H9 (cell line): ENCODE measurements around the gene LIMA1. TPM values are rescaled to one million over a fixed set of nuclear protein-coding genes. Genes with fewer than 3 reads are reported as not detected.

ENCODE experiments used
- DNase-seq: peaks from one replicate; pipeline ENCODE4 v3.0.0-alpha.2; 2017
- H2AFZ ChIP-seq: one replicate; pipeline ENCODE4 v1.6.1; 2013; ENCODE audit warnings: mild to moderate bottlenecking, low read length, control low read depth, moderate library complexity
- H2AK5ac ChIP-seq: 2 replicates; pipeline ENCODE4 v1.6.1; 2013; ENCODE audit warnings: low read length, control low read depth, mixed read lengths; ENCODE audit not compliant: insufficient read length
- H2BK120ac ChIP-seq: one replicate; pipeline ENCODE4 v1.6.1; 2013; ENCODE audit warnings: low read depth, mild to moderate bottlenecking, low read length, control low read depth, inconsistent platforms; ENCODE audit not compliant: poor library complexity, severe bottlenecking
- H2BK12ac ChIP-seq: 2 replicates; pipeline ENCODE4 v1.6.1; 2013; ENCODE audit warnings: low read length, control low read depth, mixed read lengths, low read depth; ENCODE audit not compliant: insufficient read length
- H2BK15ac ChIP-seq: 2 replicates; pipeline ENCODE4 v1.6.1; 2013; ENCODE audit warnings: low read depth, low read length, control low read depth
- H2BK20ac ChIP-seq: one replicate; pipeline ENCODE4 v1.6.1; 2013; ENCODE audit warnings: low read depth, mild to moderate bottlenecking, low read length, control low read depth, inconsistent platforms; ENCODE audit not compliant: poor library complexity, severe bottlenecking
- H2BK5ac ChIP-seq: 2 replicates; pipeline ENCODE4 v1.6.1; 2013; ENCODE audit warnings: low read length, control low read depth, mixed read lengths; ENCODE audit not compliant: insufficient read length
- H3K14ac ChIP-seq: 2 replicates; pipeline ENCODE4 v1.6.1; 2013; ENCODE audit warnings: low read length, control low read depth; ENCODE audit not compliant: insufficient read depth
- H3K18ac ChIP-seq: 2 replicates; pipeline ENCODE4 v1.6.1; 2013; ENCODE audit warnings: low read depth, mild to moderate bottlenecking, mixed read lengths, low read length, control low read depth; ENCODE audit not compliant: insufficient read length
- H3K23ac ChIP-seq: 2 replicates; pipeline ENCODE4 v1.6.1; 2013; ENCODE audit warnings: low read length, control low read depth, mixed read lengths, low read depth; ENCODE audit not compliant: insufficient read length
- H3K23me2 ChIP-seq: 2 replicates; pipeline ENCODE4 v1.6.1; 2013; ENCODE audit warnings: low read depth, mild to moderate bottlenecking, mixed read lengths, low read length, control low read depth; ENCODE audit not compliant: insufficient read length, poor library complexity, severe bottlenecking
- H3K27ac ChIP-seq: 2 replicates; pipeline ENCODE4 v1.5.1; 2013; ENCODE audit warnings: low read length, control low read depth, mixed read lengths, low read depth; ENCODE audit not compliant: insufficient read length
- H3K27me3 ChIP-seq: 2 replicates; pipeline ENCODE4 v1.6.1; 2013; ENCODE audit warnings: low read length, control low read depth, inconsistent platforms; ENCODE audit not compliant: insufficient read depth
- H3K4ac ChIP-seq: 2 replicates; pipeline ENCODE4 v1.6.1; 2013; ENCODE audit warnings: low read depth, mild to moderate bottlenecking, control low read depth, inconsistent platforms, low read length, moderate library complexity
- H3K4me1 ChIP-seq: 2 replicates; pipeline ENCODE4 v1.6.1; 2013; ENCODE audit warnings: low read length, control low read depth, inconsistent platforms; ENCODE audit not compliant: insufficient read depth
- H3K4me2 ChIP-seq: 2 replicates; pipeline ENCODE4 v1.6.1; 2013; ENCODE audit warnings: low read length, control low read depth, mixed read lengths; ENCODE audit not compliant: insufficient read length, insufficient read depth
- H3K56ac ChIP-seq: 2 replicates; pipeline ENCODE4 v1.6.1; 2013; ENCODE audit warnings: low read depth, mild to moderate bottlenecking, mixed read lengths, low read length, control low read depth; ENCODE audit not compliant: insufficient read length
- H3K79me1 ChIP-seq: 2 replicates; pipeline ENCODE4 v1.6.1; 2013; ENCODE audit warnings: low read depth, mild to moderate bottlenecking, moderate library complexity, low read length, control low read depth, inconsistent platforms; ENCODE audit not compliant: insufficient read depth, poor library complexity, severe bottlenecking
- H3K79me2 ChIP-seq: 2 replicates; pipeline ENCODE4 v1.6.1; 2013; ENCODE audit warnings: low read length, control low read depth, inconsistent platforms; ENCODE audit not compliant: insufficient read depth
- H3K9ac ChIP-seq: 2 replicates; pipeline ENCODE4 v1.6.1; 2013; ENCODE audit warnings: low read length, control low read depth, mixed read lengths; ENCODE audit not compliant: insufficient read length; ENCODE audit errors: extremely low read depth
- H3K9me3 ChIP-seq: one replicate; pipeline ENCODE4 v1.6.1; 2013; ENCODE audit warnings: low read depth, low read length, inconsistent platforms; ENCODE audit not compliant: control insufficient read depth
- H3T11ph ChIP-seq: one replicate; pipeline ENCODE4 v1.6.1; 2013; ENCODE audit warnings: mild to moderate bottlenecking, low read length, control low read depth, inconsistent platforms
- H4K20me1 ChIP-seq: one replicate; pipeline ENCODE4 v1.6.1; 2013; ENCODE audit not compliant: control insufficient read depth, insufficient read length, insufficient read depth
- H4K5ac ChIP-seq: 2 replicates; pipeline ENCODE4 v1.6.1; 2013; ENCODE audit warnings: low read depth, mild to moderate bottlenecking, mixed read lengths, low read length, control low read depth; ENCODE audit not compliant: insufficient read length
- H4K8ac ChIP-seq: replicated peaks from 2 replicates; pipeline ENCODE4 v1.6.1; 2013; ENCODE audit warnings: low read length, control low read depth, mixed read lengths, low read depth; ENCODE audit not compliant: insufficient read length
- H4K91ac ChIP-seq: 2 replicates; pipeline ENCODE4 v1.6.1; 2013; ENCODE audit warnings: low read depth, mild to moderate bottlenecking, moderate library complexity, mixed read lengths, low read length, control low read depth; ENCODE audit not compliant: insufficient read length
- H3K27ac Mint-ChIP-seq, 3 experiments: 2 replicates in 2 of 3; 3 replicates in 1 of 3; pipeline ENCODE4 v1.8.0; 2020 to 2021; ENCODE audit warnings: mixed read lengths in 3 of 3, mild to moderate bottlenecking in 1 of 3, moderate library complexity in 1 of 3
- H3K27me3 Mint-ChIP-seq: 2 replicates; pipeline ENCODE4 v1.8.0; 2021; ENCODE audit warnings: low read depth, mild to moderate bottlenecking, moderate library complexity, mixed read lengths
- H3K36me3 Mint-ChIP-seq, 3 experiments: 2 replicates in 2 of 3; 3 replicates in 1 of 3; pipeline ENCODE4 v1.8.0; 2020 to 2021; ENCODE audit warnings: low read depth in 3 of 3, mixed read lengths in 3 of 3; ENCODE audit not compliant: insufficient read depth in 1 of 3
- H3K4me1 Mint-ChIP-seq, 2 experiments: 2 replicates each; pipeline ENCODE4 v1.8.0; 2020; ENCODE audit warnings: mixed read lengths in 2 of 2
- H3K4me3 Mint-ChIP-seq, 2 experiments: 2 replicates in 1 of 2; 3 replicates in 1 of 2; pipeline ENCODE4 v1.8.0; 2020 to 2021; ENCODE audit warnings: mild to moderate bottlenecking in 2 of 2, mixed read lengths in 2 of 2, moderate library complexity in 1 of 2
- H3K9me3 Mint-ChIP-seq, 2 experiments: 2 replicates in 1 of 2; 3 replicates in 1 of 2; pipeline ENCODE4 v1.8.0; 2020; ENCODE audit warnings: mild to moderate bottlenecking in 2 of 2, mixed read lengths in 2 of 2, moderate library complexity in 1 of 2
- WGBS: extraction: QIAGEN DNeasy Blood & Tissue Kit; methylation state at CpG from one replicate; pipeline ENCODE4 v1.1.7; 2013; ENCODE audit warnings: missing lambda C conversion rate, low lambda C conversion rate, mixed read lengths; ENCODE audit not compliant: insufficient read length; ENCODE audit errors: extremely low coverage; 5-methylcytosine and 5-hydroxymethylcytosine counted together
- total RNA-seq: library from RNA; stranded (reverse); gene quantifications from 2 replicates; pipeline ENCODE4 v1.2.1, GENCODE V29; 2021
- TF ChIP-seq, protein P1 (sequence below): fragments of 200-600 bp; sonication (generic); conservative IDR thresholded peaks from 3 replicates; pipeline ENCODE4 v1.8.0; 2021; ENCODE audit warnings: antibody characterized with exemption, mild to moderate bottlenecking

Gene LIMA1
- total RNA-seq, 1 experiment from 2014 or later = 40.8 TPM

DNA sequence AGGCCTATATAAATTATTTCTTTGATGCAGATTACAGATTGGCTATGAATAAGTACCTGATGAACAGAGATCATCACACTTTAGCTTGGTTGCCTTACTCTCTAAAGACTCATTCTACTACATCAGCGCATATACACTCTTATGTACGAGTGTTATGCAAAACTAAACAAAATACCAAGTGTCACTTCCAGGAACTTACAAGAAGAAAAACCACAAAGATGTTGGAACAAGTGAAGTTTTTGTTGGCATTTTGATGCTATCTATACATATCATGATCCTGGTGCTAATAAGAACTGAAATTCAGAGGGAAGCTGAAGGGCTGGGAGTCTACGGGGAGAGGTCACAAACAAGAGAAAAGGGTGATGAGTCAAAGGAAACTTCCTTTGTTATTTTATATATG is 68.3 kb downstream of the LIMA1 start:
- H3K9me3 Mint-ChIP-seq = no peaks in the 10 kb centered on the region
- H3K79me2 ChIP-seq = peaks cover 12% of the 10 kb centered on the region; the same call in 1 of the 2 replicates
- 0 out of 7 replicates have a peak overlapping the region, but pooled peaks of 1 of the 3 experiments have one; percentile 17 for H3K27ac Mint-ChIP-seq

More for the DNA sequence above, 68.3 kb downstream of the LIMA1 start:
- Mint-ChIP-seq H3K36me3 (peaks cover 0 to 18% (median 2%) of the 10 kb centered on the region in 3 experiments; a peak in 5 of 7 replicates), H3K4me1 (peaks cover under 1 to 10% of the 10 kb centered on the region in 2 experiments; a peak in 2 of 4 replicates), H3K27me3 (no peaks in the 10 kb centered on the region), H3K4me3 (no peak overlapping the region)
- Histone ChIP-seq H3K23ac (no peak overlapping the region), H3K23me2 (no peaks in the 10 kb centered on the region), H2BK20ac (no peak overlapping the region), H4K20me1 (no peaks in the 10 kb centered on the region), H3K18ac (no peak overlapping the region), H3K27ac (no peak overlapping the region), H3K14ac (no peak overlapping the region), H2BK5ac (no peak overlapping the region), H3K9me3 (no peaks in the 10 kb centered on the region), H2BK12ac (no peak overlapping the region), H3K4me2 (no peak overlapping the region), H3K79me1 (peaks cover 4% of the 10 kb centered on the region), H4K8ac (no peak overlapping the region), H3T11ph (no peak overlapping the region), H4K91ac (no peak overlapping the region), H3K4ac (no peak overlapping the region), H2BK120ac (no peak overlapping the region), H2AFZ (no peak overlapping the region), H4K5ac (no peak overlapping the region), H2BK15ac (no peak overlapping the region), H2AK5ac (no peak overlapping the region), H3K27me3 (no peaks in the 10 kb centered on the region), H3K9ac (no peak overlapping the region), H3K4me1 (no peaks in the 10 kb centered on the region), H3K56ac (no peak overlapping the region)
- TF ChIP-seq, protein P1, sequence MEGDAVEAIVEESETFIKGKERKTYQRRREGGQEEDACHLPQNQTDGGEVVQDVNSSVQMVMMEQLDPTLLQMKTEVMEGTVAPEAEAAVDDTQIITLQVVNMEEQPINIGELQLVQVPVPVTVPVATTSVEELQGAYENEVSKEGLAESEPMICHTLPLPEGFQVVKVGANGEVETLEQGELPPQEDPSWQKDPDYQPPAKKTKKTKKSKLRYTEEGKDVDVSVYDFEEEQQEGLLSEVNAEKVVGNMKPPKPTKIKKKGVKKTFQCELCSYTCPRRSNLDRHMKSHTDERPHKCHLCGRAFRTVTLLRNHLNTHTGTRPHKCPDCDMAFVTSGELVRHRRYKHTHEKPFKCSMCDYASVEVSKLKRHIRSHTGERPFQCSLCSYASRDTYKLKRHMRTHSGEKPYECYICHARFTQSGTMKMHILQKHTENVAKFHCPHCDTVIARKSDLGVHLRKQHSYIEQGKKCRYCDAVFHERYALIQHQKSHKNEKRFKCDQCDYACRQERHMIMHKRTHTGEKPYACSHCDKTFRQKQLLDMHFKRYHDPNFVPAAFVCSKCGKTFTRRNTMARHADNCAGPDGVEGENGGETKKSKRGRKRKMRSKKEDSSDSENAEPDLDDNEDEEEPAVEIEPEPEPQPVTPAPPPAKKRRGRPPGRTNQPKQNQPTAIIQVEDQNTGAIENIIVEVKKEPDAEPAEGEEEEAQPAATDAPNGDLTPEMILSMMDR = no peak
- no CpG with 5 or more reads among the region's 3 CpGs for WGBS
- no peak for DNase-seq
